Measurements from ENCODE around the gene CAMK1D. TPM values are rescaled to one million over a fixed set of nuclear protein-coding genes. Genes with fewer than 3 reads are reported as not detected.

Gene CAMK1D
- polyA plus RNA-seq, 1 experiment, result 8.2 TPM

DNA sequence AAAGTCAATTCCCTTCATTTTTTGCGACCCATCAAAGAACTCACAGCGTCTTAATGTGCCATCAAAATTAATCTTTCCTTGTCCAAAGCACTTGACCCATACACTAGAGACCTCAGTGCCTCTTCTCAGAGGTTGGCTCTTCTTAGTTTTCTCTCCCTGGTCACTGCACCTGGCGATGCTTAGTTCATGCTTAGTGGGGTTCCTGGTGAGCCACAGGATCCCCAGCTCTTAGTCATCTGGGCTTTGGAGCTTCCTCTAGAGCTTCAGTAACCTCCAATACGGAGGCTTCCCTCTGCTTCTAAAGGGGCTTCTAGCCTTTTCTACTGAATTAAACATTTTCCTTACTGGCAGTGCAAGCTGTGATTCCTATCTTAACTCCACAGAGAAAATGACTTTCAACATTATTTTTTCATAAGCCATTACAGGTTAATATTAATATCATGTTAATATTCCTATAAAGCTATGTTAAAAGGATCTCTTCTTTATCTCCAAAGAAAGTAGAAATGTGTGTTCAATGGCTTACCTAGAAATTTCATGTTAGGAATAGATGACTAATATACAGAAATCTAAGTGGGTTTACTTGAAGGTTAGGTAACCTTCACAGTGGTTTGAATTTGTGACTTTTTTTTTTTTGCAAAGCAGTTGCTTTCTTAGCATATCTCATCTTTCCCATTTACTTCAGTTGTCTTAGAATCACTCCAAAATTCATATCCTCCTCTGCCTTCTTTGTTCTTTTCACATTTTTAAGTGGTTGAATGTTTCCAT lies 295.2 kb downstream of the CAMK1D start:
- ChIA-PET POLR2A (no interaction called here), CTCF (interaction anchor here (0.9 kb wide), 1 partner anchor 67 kb away, joined by 3 read pairs; no protein-coding TSS in a partner anchor)
- Histone ChIP-seq H3K27me3 (ENCODE audit: control insufficient read depth, insufficient read depth, low read length) (peaks cover 5% of the 10 kb centered on the region), H3K4me3 (ENCODE audit: low read depth, low read length) (no peak overlapping the region), H3K27ac (ENCODE audit: low read depth, low read length) (no peak overlapping the region), H3K9me3 (ENCODE audit: control insufficient read depth, insufficient read depth, low read length) (no peaks in the 10 kb centered on the region)
- no peak for DNase-seq (ENCODE audit: low read depth, low spot score)
- TF ChIP-seq, protein P1, sequence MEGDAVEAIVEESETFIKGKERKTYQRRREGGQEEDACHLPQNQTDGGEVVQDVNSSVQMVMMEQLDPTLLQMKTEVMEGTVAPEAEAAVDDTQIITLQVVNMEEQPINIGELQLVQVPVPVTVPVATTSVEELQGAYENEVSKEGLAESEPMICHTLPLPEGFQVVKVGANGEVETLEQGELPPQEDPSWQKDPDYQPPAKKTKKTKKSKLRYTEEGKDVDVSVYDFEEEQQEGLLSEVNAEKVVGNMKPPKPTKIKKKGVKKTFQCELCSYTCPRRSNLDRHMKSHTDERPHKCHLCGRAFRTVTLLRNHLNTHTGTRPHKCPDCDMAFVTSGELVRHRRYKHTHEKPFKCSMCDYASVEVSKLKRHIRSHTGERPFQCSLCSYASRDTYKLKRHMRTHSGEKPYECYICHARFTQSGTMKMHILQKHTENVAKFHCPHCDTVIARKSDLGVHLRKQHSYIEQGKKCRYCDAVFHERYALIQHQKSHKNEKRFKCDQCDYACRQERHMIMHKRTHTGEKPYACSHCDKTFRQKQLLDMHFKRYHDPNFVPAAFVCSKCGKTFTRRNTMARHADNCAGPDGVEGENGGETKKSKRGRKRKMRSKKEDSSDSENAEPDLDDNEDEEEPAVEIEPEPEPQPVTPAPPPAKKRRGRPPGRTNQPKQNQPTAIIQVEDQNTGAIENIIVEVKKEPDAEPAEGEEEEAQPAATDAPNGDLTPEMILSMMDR (IDR thresholded peaks at IDR 0.05; ENCODE audit: low read depth, low read length), result no peak

DNA sequence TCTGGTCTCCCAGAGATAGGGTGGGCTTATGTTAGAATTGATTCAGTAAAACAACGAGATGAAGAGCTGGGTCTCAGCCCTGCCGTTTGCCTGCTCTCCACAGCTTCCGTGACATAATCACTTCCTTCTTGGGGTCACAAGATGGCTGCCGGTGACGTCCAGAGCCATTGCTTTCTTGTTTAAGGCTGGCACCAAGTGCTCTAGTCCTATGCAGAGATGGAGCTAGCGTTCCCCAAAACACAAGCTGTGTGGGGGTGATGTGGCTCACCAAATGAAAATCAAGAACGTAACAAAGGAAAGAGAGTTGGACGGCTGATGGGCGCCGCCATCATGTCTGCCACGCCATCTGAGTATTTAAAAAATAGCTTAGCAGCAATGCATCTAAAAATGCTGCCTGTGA lies 296.1 kb downstream of the CAMK1D start:
- CTCF ChIA-PET, result interaction anchor here (1.6 kb wide), 2 partner anchors 11 to 65 kb away, joined by 4 to 13 read pairs; no protein-coding TSS in a partner anchor

DNA sequence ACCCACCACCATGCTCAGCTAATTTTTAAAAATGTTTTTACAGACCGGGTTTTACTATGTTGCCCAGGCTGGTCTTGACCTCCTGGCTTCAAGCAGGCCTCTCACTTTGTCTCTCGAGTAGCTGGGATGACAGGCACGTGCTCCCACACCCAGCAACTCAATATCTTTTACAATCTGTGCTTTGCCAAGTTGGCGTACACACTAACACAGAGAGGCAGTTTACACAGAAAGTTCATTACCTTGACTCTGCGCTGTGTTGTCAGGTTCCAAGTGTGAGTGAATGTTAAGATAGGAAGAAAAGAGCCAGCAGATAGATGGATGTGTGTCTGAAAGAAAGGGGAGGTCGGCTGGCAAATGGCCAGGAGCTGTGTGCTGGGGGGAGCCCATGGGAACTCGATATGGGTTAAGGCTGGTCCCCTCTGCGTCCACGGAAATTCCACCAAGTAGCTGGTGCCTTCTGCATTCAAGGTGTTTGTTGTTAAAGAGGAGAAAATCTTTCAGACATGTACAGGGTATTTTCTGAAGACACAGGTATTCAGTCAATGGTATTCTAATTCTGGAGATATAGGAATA lies 299.8 kb downstream of the CAMK1D start:
- TF ChIP-seq, protein P1 (IDR thresholded peaks at IDR 0.05; ENCODE audit: low read depth, low read length), result no peak
- DNase-seq (ENCODE audit: low read depth, low spot score), result no peak
- ChIA-PET CTCF (no interaction called here), POLR2A (no interaction called here)
- H3K27ac ChIP-seq (ENCODE audit: low read depth, low read length), result no peak overlapping the region
- H3K4me3 ChIP-seq (ENCODE audit: low read depth, low read length), result no peak overlapping the region
- peaks cover 7% of the 10 kb centered on the region for H3K27me3 ChIP-seq (ENCODE audit: control insufficient read depth, insufficient read depth, low read length)
- no peaks in the 10 kb centered on the region; the same call in 1 of the 2 replicates for H3K9me3 ChIP-seq (ENCODE audit: control insufficient read depth, insufficient read depth, low read length)

More for the DNA sequence above, 296.1 kb downstream of the CAMK1D start:
- POLR2A ChIA-PET, result interaction anchor here (0.6 kb wide), 1 partner anchor 40 kb away, joined by 3 read pairs; no protein-coding TSS in a partner anchor
- H3K9me3 ChIP-seq (ENCODE audit: control insufficient read depth, insufficient read depth, low read length), result no peaks in the 10 kb centered on the region; the same call in 1 of the 2 replicates
- no peak for DNase-seq (ENCODE audit: low read depth, low spot score)
- H3K27ac ChIP-seq (ENCODE audit: low read depth, low read length), result no peak overlapping the region
- H3K4me3 ChIP-seq (ENCODE audit: low read depth, low read length), result no peak overlapping the region
- TF ChIP-seq, protein P1 (IDR thresholded peaks at IDR 0.05; ENCODE audit: low read depth, low read length), result no peak
- peaks cover 5% of the 10 kb centered on the region for H3K27me3 ChIP-seq (ENCODE audit: control insufficient read depth, insufficient read depth, low read length)

DNA sequence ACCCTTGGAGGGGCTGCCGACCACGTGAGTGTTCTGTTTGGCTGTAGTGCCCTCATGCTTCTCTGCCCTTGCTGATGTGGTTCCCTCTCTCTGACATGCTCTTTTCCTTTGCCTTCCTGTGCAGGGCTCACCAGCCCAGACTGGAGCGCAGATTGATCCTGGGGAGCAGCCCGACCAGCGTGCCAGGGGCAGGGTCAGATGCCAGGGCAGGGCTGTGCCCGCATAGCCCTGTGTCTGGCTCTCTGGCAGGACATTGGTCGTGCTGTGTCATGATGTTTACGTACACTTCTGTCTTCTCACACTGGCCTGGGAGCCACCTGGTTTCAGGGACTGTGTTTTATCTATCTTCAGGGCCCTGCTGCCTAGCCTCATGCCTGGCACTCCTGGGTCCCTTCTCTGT lies 300.8 kb downstream of the CAMK1D start:
- CTCF ChIA-PET, result no interaction called here
- POLR2A ChIA-PET, result no interaction called here
- TF ChIP-seq, protein P1 (IDR thresholded peaks at IDR 0.05; ENCODE audit: low read depth, low read length), result no peak

More for the DNA sequence above, 300.8 kb downstream of the CAMK1D start:
- Histone ChIP-seq H3K4me3 (ENCODE audit: low read depth, low read length) (no peak overlapping the region), H3K27ac (ENCODE audit: low read depth, low read length) (no peak overlapping the region), H3K9me3 (ENCODE audit: control insufficient read depth, insufficient read depth, low read length) (no peaks in the 10 kb centered on the region; the same call in none of the 2 replicates), H3K27me3 (ENCODE audit: control insufficient read depth, insufficient read depth, low read length) (peaks cover 7% of the 10 kb centered on the region)
- no peak for DNase-seq (ENCODE audit: low read depth, low spot score)

All from AG04450 (cell line).